SK-N-SH (cell line): ENCODE results near the gene AKAP8. TPM values are rescaled to one million over a fixed set of nuclear protein-coding genes. Genes with fewer than 3 reads are reported as not detected.
A peak's percentile ranks its signal among the peaks of the same experiment; 100 is the strongest.
"Not testable (repeated sequence)": the region's sequence is repeated elsewhere in the genome, so short reads cannot be mapped to it uniquely, and the experiment has no call there.

ENCODE experiments used
- CTCF ChIA-PET: fragments of 300-600, 350-600 bp; formaldehyde crosslinking; extraction: SDS; loops from one replicate; lab custom pipeline; 2021; lab: Yijun Ruan, JAX
- POLR2A ChIA-PET: fragments of 350-600 bp; sonication (Branson Sonifier 250); formaldehyde crosslinking; extraction: SDS; loops from one replicate; lab custom pipeline; 2020; ENCODE audit warnings: antibody characterized with exemption, inconsistent platforms; lab: Yijun Ruan, JAX
- DNase-seq: peaks from one replicate; pipeline ENCODE4 v3.0.0; 2012
- H2AFZ ChIP-seq: fragments of 200-600 bp; sonication (generic); 2 replicates; pipeline ENCODE4 v1.8.1; 2016; ENCODE audit warnings: antibody characterized with exemption, mild to moderate bottlenecking, low read depth
- H3F3A ChIP-seq: fragments of 200-600 bp; sonication (generic); replicated peaks from 2 replicates; pipeline ENCODE3; 2016; ENCODE audit warnings: antibody characterized with exemption, mild to moderate bottlenecking; ENCODE audit not compliant: insufficient read depth
- H3K27ac ChIP-seq, 2 experiments: fragments of 200-500 bp in 1 of 2; fragments of 200-600 bp in 1 of 2; sonication (Bioruptor generic) in 1 of 2; sonication (generic), shearing (Covaris generic) in 1 of 2; 2 replicates each; pipeline versions ENCODE4 v1.5.1 to v1.6.1; 2014 to 2016; ENCODE audit warnings: low read depth in 2 of 2, inconsistent platforms in 1 of 2, low read length in 1 of 2, mild to moderate bottlenecking in 1 of 2, mixed read lengths in 1 of 2
- H3K27me3 ChIP-seq: fragments of 200-600 bp; sonication (generic), shearing (Covaris generic); 2 replicates; pipeline ENCODE4 v1.6.1; 2016; ENCODE audit warnings: mixed run types; ENCODE audit not compliant: insufficient read depth
- H3K36me3 ChIP-seq, 2 experiments: fragments of 200-500 bp in 1 of 2; fragments of 200-600 bp in 1 of 2; sonication (Bioruptor generic) in 1 of 2; sonication (generic) in 1 of 2; replicated peaks in 1 of 2; 2 replicates each; pipeline versions ENCODE3 to v1.5.1; 2014 to 2016; ENCODE audit warnings: low read length in 1 of 2, mild to moderate bottlenecking in 1 of 2; ENCODE audit not compliant: insufficient read depth in 2 of 2, control insufficient read depth in 1 of 2
- H3K4me1 ChIP-seq, 2 experiments: fragments of 200-500 bp in 1 of 2; fragments of 200-600 bp in 1 of 2; sonication (Bioruptor generic) in 1 of 2; sonication (generic), shearing (Covaris generic) in 1 of 2; 2 replicates each; pipeline versions ENCODE4 v1.5.1 to v1.6.1; 2014 to 2016; ENCODE audit warnings: low read depth in 1 of 2, low read length in 1 of 2, mixed run types in 1 of 2; ENCODE audit not compliant: insufficient read depth in 2 of 2, control insufficient read depth in 1 of 2
- H3K4me2 ChIP-seq: fragments of 200-600 bp; sonication (generic), shearing (Covaris generic); 2 replicates; pipeline ENCODE4 v1.6.1; 2017; ENCODE audit warnings: mixed run types
- H3K4me3 ChIP-seq, 2 experiments: fragments of 200-500 bp in 1 of 2; fragments of 200-600 bp in 1 of 2; sonication (Bioruptor generic) in 1 of 2; sonication (generic), shearing (Covaris generic) in 1 of 2; 2 replicates each; pipeline versions ENCODE4 v1.5.1 to v1.8.1; 2014 to 2016; ENCODE audit warnings: low read depth in 2 of 2, inconsistent platforms in 1 of 2, low read length in 1 of 2, mild to moderate bottlenecking in 1 of 2, mixed read lengths in 1 of 2, moderate library complexity in 1 of 2
- H3K79me2 ChIP-seq: fragments of 200-600 bp; sonication (generic); 2 replicates; pipeline ENCODE4 v1.8.1; 2017; ENCODE audit warnings: mild to moderate bottlenecking; ENCODE audit not compliant: insufficient read depth
- H3K9ac ChIP-seq: fragments of 200-600 bp; sonication (generic); 2 replicates; pipeline ENCODE4 v1.6.1; 2017; ENCODE audit warnings: mixed run types
- H3K9me2 ChIP-seq: fragments of 200-600 bp; sonication (generic); 2 replicates; pipeline ENCODE4 v1.6.1; 2017; ENCODE audit warnings: mixed run types
- H3K9me3 ChIP-seq: fragments of 200-600 bp; sonication (generic); 2 replicates; pipeline ENCODE4 v1.6.1; 2017; ENCODE audit warnings: mixed run types, mild to moderate bottlenecking, moderate library complexity
- H4K20me1 ChIP-seq: fragments of 200-600 bp; sonication (generic); 2 replicates; pipeline ENCODE4 v1.6.1; 2017; ENCODE audit warnings: mild to moderate bottlenecking, mixed run types; ENCODE audit not compliant: insufficient read depth
- MEF2A ChIP-seq: IDR thresholded peaks from 2 replicates; pipeline ENCODE4 v1.4.0; 2012; ENCODE audit warnings: low read depth, borderline replicate concordance
- NFIC ChIP-seq: IDR thresholded peaks from 2 replicates; pipeline ENCODE4 v1.4.0; 2012; ENCODE audit warnings: borderline replicate concordance
- POLR2AphosphoS5 ChIP-seq: IDR thresholded peaks from 2 replicates; pipeline ENCODE4 v1.6.1; 2012; ENCODE audit warnings: low read depth, low read length
- USF1 ChIP-seq: IDR thresholded peaks from 2 replicates; pipeline ENCODE4 v1.4.0; 2012; ENCODE audit warnings: low read depth, borderline replicate concordance
- WGBS: methylation state at CpG from one replicate; pipeline ENCODE4 v1.1.6; 2017; ENCODE audit warnings: low lambda C conversion rate; 5-methylcytosine and 5-hydroxymethylcytosine counted together
- polyA plus RNA-seq, 3 experiments: library from polyadenylated mRNA; depleted of rRNA; stranded (reverse); fragments of >200 nt; gene quantifications; 2 replicates each; pipeline ENCODE4 v1.2.3, GENCODE V29; 2012

Gene AKAP8
- polyA plus RNA-seq, 1 of the 3 experiments (the other 2 are of a cell fraction), result 17.2 TPM

DNA sequence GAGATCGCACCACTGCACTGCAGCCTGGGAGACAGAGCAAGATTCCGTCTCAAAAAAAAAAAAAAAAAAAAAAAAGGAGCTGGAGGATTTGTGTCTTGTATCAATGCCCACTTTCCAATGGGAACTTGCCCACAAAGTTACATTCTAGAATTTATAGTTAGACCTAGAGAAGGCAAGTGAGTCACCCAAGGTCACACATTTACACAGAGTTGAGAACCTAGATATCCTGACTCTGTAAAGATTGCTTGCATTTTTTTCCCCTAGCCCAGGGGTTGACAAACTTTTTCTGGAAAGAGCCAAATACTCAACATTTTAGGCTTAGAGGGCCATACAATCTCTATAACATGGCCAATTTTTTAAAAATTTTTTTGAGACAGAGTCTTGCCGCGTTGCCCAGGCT is 39.5 kb downstream of the AKAP8 start:
- peaks cover 0 to 4% of the 10 kb centered on the region in 2 experiments for H3K36me3 ChIP-seq
- ChIA-PET CTCF (interaction anchor here (0.7 kb wide), 1 partner anchor 57 kb away, joined by 4 read pairs; no protein-coding TSS in a partner anchor), POLR2A (no interaction called here)
- H3K27ac ChIP-seq, result no peak overlapping the region
- TF ChIP-seq NFIC (no peak), USF1 (no peak)
- H4K20me1 ChIP-seq, result no peaks in the 10 kb centered on the region; the same call in 1 of the 2 replicates
- H3K4me3 ChIP-seq, result no peak overlapping the region
- H3K9me3 ChIP-seq, result no peaks in the 10 kb centered on the region
- DNase-seq, result no peak
- 0 out of 4 replicates have a peak, but pooled peaks cover 0 to 5% of the 10 kb centered on the region in 2 experiments for H3K4me1 ChIP-seq
- 97% methylated on average over 4 of the region's 4 CpGs for WGBS
- H3K9ac ChIP-seq, result no peak overlapping the region
- no peak overlapping the region for H2AFZ ChIP-seq
- peaks cover 33% of the 10 kb centered on the region; the same call in 1 of the 2 replicates for H3K79me2 ChIP-seq
- no peaks in the 10 kb centered on the region for H3K9me2 ChIP-seq
- H3K27me3 ChIP-seq, result no peaks in the 10 kb centered on the region
- peaks cover 8% of the 10 kb centered on the region for H3F3A ChIP-seq
- H3K4me2 ChIP-seq, result no peak overlapping the region

DNA sequence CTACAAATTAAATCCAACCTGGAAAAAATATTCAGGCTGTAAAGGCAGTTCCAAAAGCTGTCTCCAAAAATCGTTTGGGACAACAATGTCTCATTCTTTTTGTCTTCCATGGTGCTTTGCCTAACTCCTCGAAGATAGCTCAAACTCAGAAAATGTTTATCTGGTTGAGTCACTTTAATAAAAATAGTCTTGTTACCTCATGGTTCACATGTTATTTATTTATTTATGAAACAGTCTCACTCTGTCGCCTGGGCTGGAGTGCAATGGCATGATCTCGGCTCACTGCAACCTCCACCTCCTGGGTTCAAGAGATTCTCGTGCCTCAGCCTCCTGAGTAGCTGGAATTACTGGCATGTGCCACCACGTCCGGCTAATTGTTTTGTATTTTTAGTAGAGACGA is 42.4 kb downstream of the AKAP8 start:
- POLR2A ChIA-PET, result interaction anchor here (0.7 to 1.0 kb wide), 2 partner anchors 35 to 82 kb away, joined by 3 to 4 read pairs; partner anchors contain the start of gene AKAP8L
- WGBS, result 79% methylated on average over 8 of the region's 8 CpGs

GRCh38 chr19:15335992-15336391 is 43.6 kb downstream of the AKAP8 start:
- H3K4me1 ChIP-seq, H3K9me3 ChIP-seq, CTCF ChIA-PET, H3K27me3 ChIP-seq, POLR2A ChIA-PET, H4K20me1 ChIP-seq, H3K36me3 ChIP-seq, H3K9me2 ChIP-seq, H2AFZ ChIP-seq, DNase-seq, H3K4me3 ChIP-seq, H3K4me2 ChIP-seq, H3K9ac ChIP-seq: not testable (repeated sequence)
- Histone ChIP-seq H3F3A (peaks cover 13% of the 10 kb centered on the region), H3K27ac (peak overlapping the region in 1 of 2 experiments; percentile 76; a peak in 1 of 4 replicates), H3K79me2 (peaks cover 65% of the 10 kb centered on the region)
- WGBS, result 98% methylated on average over 7 of the region's 7 CpGs

More for the DNA sequence above, 42.4 kb downstream of the AKAP8 start:
- Histone ChIP-seq H3K9me2 (no peaks in the 10 kb centered on the region), H3K4me2 (no peak overlapping the region), H3K4me1 (peaks cover 3 to 5% of the 10 kb centered on the region in 2 experiments; a peak in 1 of 4 replicates), H3K27ac (peak overlapping the region in 1 of 2 experiments; percentile 76; a peak in 2 of 4 replicates), H3F3A (peaks cover 8% of the 10 kb centered on the region), H3K4me3 (no peak overlapping the region), H2AFZ (no peak overlapping the region), H3K36me3 (peaks cover 0 to 4% of the 10 kb centered on the region in 2 experiments), H3K27me3 (no peaks in the 10 kb centered on the region), H3K9ac (no peak overlapping the region), H3K79me2 (peaks cover 59% of the 10 kb centered on the region), H4K20me1 (no peaks in the 10 kb centered on the region; the same call in 1 of the 2 replicates), H3K9me3 (no peaks in the 10 kb centered on the region)
- CTCF ChIA-PET, result interaction anchor here (0.7 kb wide), 1 partner anchor 43 kb away, joined by 3 read pairs; the partner anchor contains the start of gene AKAP8
- DNase-seq, result no peak
- TF ChIP-seq MEF2A (peak; percentile 81; the same call in 1 of the 2 replicates), POLR2AphosphoS5 (no peak)
